NCI-H2196 (cell line): ENCODE data around the gene AURKA.
"Not testable (repeated sequence)": the region's sequence is repeated elsewhere in the genome, so short reads cannot be mapped to it uniquely, and the experiment has no call there.

Experiments used
- DNase-seq: peaks from one replicate; lab custom pipeline; 2025; ENCODE audit not compliant: unreplicated experiment; lab: John Stamatoyannopoulos, UW

Gene AURKA

GRCh38 chr20:56422076-56422823, 30.2 kb upstream of the AURKA start:
- no peak for DNase-seq

GRCh38 chr20:56420940-56421688, 29.1 kb upstream of the AURKA start:
- no peak for DNase-seq

- no peak for DNase-seq
These were observed 28.0 kb upstream of the AURKA start for GRCh38 chr20:56420028-56420427.

GRCh38 chr20:56418385-56418861, 26.4 kb upstream of the AURKA start:
- DNase-seq, result no peak

- no peak for DNase-seq
These were observed 25.9 kb upstream of the AURKA start for GRCh38 chr20:56417911-56418310.

GRCh38 chr20:56417402-56417801, 25.4 kb upstream of the AURKA start:
- DNase-seq, result no peak

GRCh38 chr20:56414842-56415765, 23.1 kb upstream of the AURKA start:
- no peak for DNase-seq

- no peak for DNase-seq
These were observed 20.9 kb upstream of the AURKA start for GRCh38 chr20:56412949-56413348.

GRCh38 chr20:56412473-56412790, 20.4 kb upstream of the AURKA start:
- no peak for DNase-seq

GRCh38 chr20:56411759-56412472, 19.9 kb upstream of the AURKA start, which contains the start of gene CASS4:
Gene CASS4, plus strand, starts transcription at chr20:56412260. Its CDS starts 199 bp downstream, at chr20:56412459.
- no peak for DNase-seq

GRCh38 chr20:56411287-56411686, 19.3 kb upstream of the AURKA start:
- not testable (repeated sequence) for DNase-seq

GRCh38 chr20:56409956-56410355, 17.9 kb upstream of the AURKA start:
- no peak for DNase-seq

- no peak for DNase-seq
These were observed 17.5 kb upstream of the AURKA start for GRCh38 chr20:56409521-56409920.

- DNase-seq, result no peak
These were observed 14.9 kb upstream of the AURKA start for GRCh38 chr20:56406910-56407309.

- DNase-seq, result not testable (repeated sequence)
These were observed 13.3 kb upstream of the AURKA start for GRCh38 chr20:56405356-56405755.

GRCh38 chr20:56403465-56403864, 11.4 kb upstream of the AURKA start:
- no peak for DNase-seq

- DNase-seq, result peak; percentile 70
These were observed 8.1 kb upstream of the AURKA start for GRCh38 chr20:56400001-56400640.

GRCh38 chr20:56395166-56395565, 3.2 kb upstream of the AURKA start:
- DNase-seq, result no peak

GRCh38 chr20:56393653-56394052, 1.6 kb upstream of the AURKA start:
- DNase-seq, result no peak

- no peak for DNase-seq
These were observed 967 bp upstream of the AURKA start for GRCh38 chr20:56392881-56393482.
